GM15510 (cell line): Measurements from ENCODE around the gene SPOPL.

Experiments used
- POLR2A ChIP-seq: IDR thresholded peaks from 3 replicates; pipeline ENCODE4 v1.6.1; 2011; ENCODE audit warnings: borderline replicate concordance; ENCODE audit not compliant: insufficient read length; ENCODE audit errors: extremely low read depth

SPOPL gene

GRCh38 chr2:138507267-138507666, 5.7 kb downstream of the SPOPL start:
- no peak for TF ChIP-seq POLR2A

- no peak for TF ChIP-seq POLR2A
Observed at GRCh38 chr2:138510319-138510718, 8.7 kb downstream of the SPOPL start.

- TF ChIP-seq POLR2A, result no peak
Observed at GRCh38 chr2:138512672-138513071, 11.1 kb downstream of the SPOPL start.

GRCh38 chr2:138514173-138514572, 12.6 kb downstream of the SPOPL start:
- TF ChIP-seq POLR2A, result no peak

DNA sequence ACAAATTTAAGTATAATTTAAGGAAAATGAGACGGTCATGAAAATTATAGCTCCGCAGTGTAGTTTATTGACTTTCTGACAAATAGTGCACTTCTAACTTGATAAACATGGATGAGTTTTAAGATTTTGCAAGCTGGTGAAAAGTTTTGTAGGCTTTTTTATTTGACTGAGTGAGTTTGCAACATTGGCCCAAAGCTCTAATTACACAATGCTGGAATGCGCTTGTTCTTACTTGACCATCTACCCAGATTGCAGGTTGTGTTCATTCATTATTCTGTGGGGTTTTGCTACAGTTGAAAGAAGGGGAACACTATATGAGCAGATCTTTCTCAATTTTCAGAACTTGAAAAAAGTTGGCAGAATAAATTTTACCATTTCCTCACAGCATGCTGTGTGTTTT, 13.5 kb downstream of the SPOPL start:
- no peak for TF ChIP-seq POLR2A

- TF ChIP-seq POLR2A, result no peak
Observed at GRCh38 chr2:138516030-138516704, 14.6 kb downstream of the SPOPL start.

DNA sequence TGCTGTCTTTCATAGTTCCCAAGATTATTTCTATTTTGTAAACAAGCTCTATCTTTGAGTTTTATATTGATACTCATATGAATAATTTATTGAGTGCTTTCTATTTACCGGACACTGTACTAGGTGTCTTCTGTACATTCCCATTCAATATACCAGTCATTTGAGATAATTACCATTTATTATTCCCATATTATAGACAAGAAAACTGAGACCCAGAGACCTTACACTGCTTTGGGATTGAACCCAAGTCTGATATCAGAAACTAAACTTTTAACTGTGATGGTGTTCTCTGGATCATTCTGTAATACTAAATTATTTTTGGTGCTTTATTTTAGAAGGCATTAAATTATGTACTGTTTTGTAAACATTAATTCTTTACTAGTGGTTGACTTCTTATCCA, 17.3 kb downstream of the SPOPL start:
- no peak for TF ChIP-seq POLR2A

DNA sequence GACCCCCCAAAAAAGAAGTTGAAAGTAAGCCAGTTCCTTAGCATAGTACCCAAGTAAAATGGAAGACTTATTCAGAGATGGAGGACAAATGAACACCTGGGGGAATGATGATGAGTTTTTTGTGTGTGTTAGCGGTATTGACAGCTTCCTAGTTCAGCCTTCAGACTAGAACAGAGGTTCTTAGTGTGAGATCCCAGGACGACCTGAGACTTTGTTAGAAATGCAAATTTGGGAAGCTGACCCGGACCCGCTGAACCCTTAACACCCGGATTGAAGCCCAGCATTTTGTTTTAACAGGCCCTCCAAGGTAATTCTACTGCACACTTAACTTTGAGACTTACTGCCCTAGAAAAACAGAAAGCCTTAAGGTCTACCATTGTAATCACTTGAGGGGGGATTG, 20.3 kb downstream of the SPOPL start:
- TF ChIP-seq POLR2A, result no peak

DNA sequence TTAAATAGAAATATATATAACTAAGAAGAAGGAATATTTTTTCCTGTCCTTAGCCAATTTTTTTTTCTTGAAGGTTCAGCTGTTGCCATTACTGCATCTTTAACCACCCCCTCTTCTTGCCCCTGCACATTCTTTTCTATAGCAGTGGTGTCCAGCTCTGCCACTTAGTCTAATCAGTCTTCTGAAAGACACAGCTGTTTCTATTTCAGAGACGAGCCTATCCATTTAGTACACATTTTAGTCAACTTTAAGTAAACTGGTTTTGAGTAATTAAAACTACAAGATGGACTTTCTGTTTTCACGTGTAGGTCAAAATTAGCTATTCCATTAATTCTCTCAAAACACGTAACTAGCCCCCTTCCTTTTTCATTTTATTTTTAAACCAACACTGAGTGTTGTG, 21.0 kb downstream of the SPOPL start:
- no peak for TF ChIP-seq POLR2A

DNA sequence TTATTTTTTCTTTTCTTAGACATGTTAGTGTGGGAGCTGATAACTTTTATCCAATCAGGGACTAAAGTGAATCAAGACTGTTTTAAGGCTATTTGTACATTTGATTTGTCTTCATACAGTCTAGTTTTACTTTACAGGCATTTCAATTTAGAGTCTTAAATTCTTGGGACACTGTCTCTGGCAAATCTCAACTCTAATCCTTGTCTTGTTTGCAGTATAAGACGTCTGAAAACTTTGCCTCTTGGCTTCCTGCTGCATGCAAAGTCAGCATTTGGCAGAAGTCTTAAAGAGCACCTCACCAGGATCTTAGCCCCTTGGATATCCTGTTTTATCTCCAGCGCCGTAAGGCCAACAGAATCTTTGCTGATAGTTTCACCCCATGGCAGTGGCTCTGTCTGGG, 30.3 kb downstream of the SPOPL start:
- TF ChIP-seq POLR2A, result no peak

GRCh38 chr2:138534791-138535190, 33.2 kb downstream of the SPOPL start:
- no peak for TF ChIP-seq POLR2A

- TF ChIP-seq POLR2A, result no peak
Observed at GRCh38 chr2:138536302-138536701, 34.7 kb downstream of the SPOPL start.

- no peak for TF ChIP-seq POLR2A
Observed at GRCh38 chr2:138536740-138537139, 35.2 kb downstream of the SPOPL start.

GRCh38 chr2:138537170-138537915, 35.8 kb downstream of the SPOPL start:
- no peak for TF ChIP-seq POLR2A

GRCh38 chr2:138548796-138549195, 47.2 kb downstream of the SPOPL start:
- TF ChIP-seq POLR2A, result no peak

DNA sequence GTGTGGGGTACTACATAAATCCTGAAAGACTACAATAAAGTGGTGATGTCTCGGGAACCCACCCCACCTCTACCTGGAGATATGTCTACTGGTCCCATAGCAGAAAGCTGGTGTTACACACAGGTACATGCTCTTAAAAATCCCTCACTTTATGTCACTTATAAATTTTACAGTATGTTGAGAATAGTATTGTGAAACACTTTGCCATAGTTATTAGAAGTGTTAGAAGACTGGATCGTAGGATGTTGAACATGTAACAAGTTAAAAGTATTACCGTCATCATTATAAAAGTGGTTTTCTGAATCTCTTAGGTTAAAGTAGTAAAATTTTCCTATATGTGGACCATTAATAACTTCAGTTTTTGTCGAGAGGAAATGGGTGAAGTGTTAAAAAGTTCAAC, 48.6 kb downstream of the SPOPL start:
- no peak for TF ChIP-seq POLR2A

- TF ChIP-seq POLR2A, result no peak
Observed at GRCh38 chr2:138550670-138551287, 49.2 kb downstream of the SPOPL start.

DNA sequence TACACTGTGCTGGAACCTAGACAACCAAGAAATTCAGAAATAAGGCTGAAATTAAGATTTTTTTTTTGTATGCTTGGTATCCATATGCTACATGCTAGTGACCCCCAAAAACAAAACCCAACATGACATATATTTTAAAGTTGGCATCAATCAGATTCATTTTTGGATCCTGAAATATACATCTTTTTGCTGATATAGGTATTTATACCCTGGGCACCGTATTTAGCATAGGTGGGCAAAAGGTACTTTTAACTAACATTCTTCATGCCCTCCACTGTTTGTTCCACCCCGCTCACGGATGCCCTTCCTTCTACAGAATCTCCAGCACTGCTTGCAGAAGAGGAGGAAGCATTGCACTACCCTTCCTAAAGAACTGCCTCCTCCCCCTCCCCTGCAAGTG, 52.6 kb downstream of the SPOPL start:
- no peak for TF ChIP-seq POLR2A
